ENCODE measurements around the gene ZFHX3.

GRCh38 chr16:72928090-72928981 is 119.6 kb downstream of the ZFHX3 start:
- TF ChIP-seq POLR2A (IDR thresholded peaks at IDR 0.05; ENCODE audit: low read depth, low read length) (no peak), NR2F1 (conservative IDR thresholded peaks at IDR 0.05) (no peak), POLR2AphosphoS5 (IDR thresholded peaks at IDR 0.05; ENCODE audit: low read length) (no peak), CTCF (IDR thresholded peaks at IDR 0.05 in 2 of 3, conservative IDR thresholded peaks at IDR 0.05 in 1 of 3; ENCODE audit: control insufficient read depth in 2 of 3, extremely low read depth in 1 of 3, insufficient read depth in 1 of 3, low read depth in 3 of 3, low read length in 3 of 3) (no peak), STAT1 (conservative IDR thresholded peaks at IDR 0.05) (no peak), MAX (IDR thresholded peaks at IDR 0.05; ENCODE audit: low read depth, low read length) (no peak), CEBPZ (IDR thresholded peaks at IDR 0.05; ENCODE audit: low read depth, low read length) (no peak), BCLAF1 (IDR thresholded peaks at IDR 0.05) (no peak), ZNF207 (IDR thresholded peaks at IDR 0.05; ENCODE audit: borderline replicate concordance) (no peak), HDGF (IDR thresholded peaks at IDR 0.05) (no peak), RFX5 (IDR thresholded peaks at IDR 0.05; ENCODE audit: low read depth, low read length) (no peak), CHD2 (IDR thresholded peaks at IDR 0.05; ENCODE audit: borderline replicate concordance, low read depth, low read length) (no peak)
